Measurements from ENCODE around the gene HOXC5.

GRCh38 chr12:53997204-53998109 is 35.4 kb upstream of the HOXC5 start:
- TF ChIP-seq POLR2A (IDR thresholded peaks at IDR 0.05): peak; percentile 11 to 22
- no peak for TF ChIP-seq CTCF (IDR thresholded peaks at IDR 0.05 in 4 of 5, conservative IDR thresholded peaks at IDR 0.05 in 1 of 5)
